HepG2 (cell line): ENCODE results near the gene CAST. TPM values are rescaled to one million over a fixed set of nuclear protein-coding genes. Genes with fewer than 3 reads are reported as not detected.

Experiments
- ATAC-seq: fragments of 200-7000 bp; cut with Tn5 transposase; 3 replicates; pipeline ENCODE4 v1.9.1; 2020; ENCODE audit warnings: mild to moderate bottlenecking, moderate library complexity
- BruUV-seq: library from RNA; stranded (reverse); fragments of 400-500 nt; replicated peaks from 2 replicates; lab custom pipeline; 2021; lab: Mats Ljungman, UMichigan
- CTCF ChIA-PET: fragments of 300-600 bp; formaldehyde crosslinking; extraction: SDS; loops from one replicate; lab custom pipeline; 2021; ENCODE audit warnings: low total read pairs, inconsistent platforms, low intra/inter-chr PET ratio; lab: Yijun Ruan, JAX
- POLR2A ChIA-PET: fragments of 350-600 bp; sonication (Branson Sonifier 250); formaldehyde crosslinking; loops from one replicate; lab custom pipeline; 2020; ENCODE audit warnings: antibody characterized with exemption, inconsistent platforms; lab: Yijun Ruan, JAX
- DNase-seq: peaks from one replicate; pipeline ENCODE4 v3.0.0-alpha.2; 2015; ENCODE audit warnings: low spot score
- FAIRE-seq: peaks from 3 replicates; lab custom pipeline; 2011; peaks lifted over from hg19 to GRCh38; lab: Jason Lieb, UNC
- H2AFZ ChIP-seq: one replicate; pipeline ENCODE4 v1.6.1; 2011; ENCODE audit warnings: low read length, inconsistent platforms
- H3K27ac ChIP-seq: fragments of 300-600 bp; 3 replicates; pipeline ENCODE4 v1.8.0; 2011; ENCODE audit warnings: mixed run types, mild to moderate bottlenecking, mixed read lengths, low read length, inconsistent platforms; ENCODE audit not compliant: insufficient read depth; ENCODE audit errors: extremely low read length
- H3K27me3 ChIP-seq, 2 experiments: fragments of 200-600 bp in 1 of 2; 2 replicates in 1 of 2; 3 replicates in 1 of 2; pipeline versions ENCODE4 v1.6.0 to v1.8.0; 2011; ENCODE audit warnings: low read length in 2 of 2, mild to moderate bottlenecking in 2 of 2, moderate library complexity in 2 of 2, inconsistent platforms in 1 of 2; ENCODE audit not compliant: insufficient read depth in 2 of 2, control insufficient read depth in 1 of 2
- H3K36me3 ChIP-seq, 2 experiments: fragments of 200-600 bp in 1 of 2; replicated peaks in 1 of 2; 2 replicates in 1 of 2; 3 replicates in 1 of 2; pipeline versions ENCODE4 v1.5.1 to v1.8.0; 2011; ENCODE audit warnings: low read length in 2 of 2, inconsistent platforms in 1 of 2; ENCODE audit not compliant: insufficient read depth in 2 of 2, control insufficient read depth in 1 of 2
- H3K4me1 ChIP-seq: 2 replicates; pipeline ENCODE4 v1.5.1; 2012; ENCODE audit warnings: low read length, inconsistent platforms; ENCODE audit not compliant: insufficient read depth
- H3K4me2 ChIP-seq: 2 replicates; pipeline ENCODE4 v1.6.0; 2011; ENCODE audit warnings: low read depth, low read length, inconsistent platforms
- H3K4me3 ChIP-seq, 3 experiments: fragments of 200-600 bp in 1 of 3; sonication (generic), shearing (Covaris generic) in 1 of 3; replicated peaks in 1 of 3; 2 replicates each; pipeline ENCODE4 v1.5.1; 2011 to 2016; ENCODE audit warnings: low read length in 3 of 3, inconsistent platforms in 2 of 3, low read depth in 2 of 3, mild to moderate bottlenecking in 2 of 3, control low read depth in 1 of 3, mixed read lengths in 1 of 3; ENCODE audit not compliant: insufficient read depth in 1 of 3
- H3K79me2 ChIP-seq: one replicate; pipeline ENCODE4 v1.6.1; 2011; ENCODE audit warnings: low read length, inconsistent platforms; ENCODE audit not compliant: insufficient read depth
- H3K9ac ChIP-seq: 2 replicates; pipeline ENCODE4 v1.6.0; 2011; ENCODE audit warnings: mild to moderate bottlenecking, low read depth, low read length, inconsistent platforms; ENCODE audit not compliant: insufficient read depth
- H3K9me3 ChIP-seq: 2 replicates; pipeline ENCODE4 v1.5.1; 2012; ENCODE audit warnings: mild to moderate bottlenecking, low read length
- H4K20me1 ChIP-seq: 2 replicates; pipeline ENCODE4 v1.6.0; 2011; ENCODE audit warnings: inconsistent platforms, mild to moderate bottlenecking, low read length, moderate library complexity; ENCODE audit not compliant: insufficient read depth
- BORCS8-MEF2B ChIP-seq: sonication (generic); formaldehyde crosslinking; IDR thresholded peaks from 2 replicates; pipeline ENCODE4 v1.8.0; 2022; ENCODE audit warnings: mild to moderate bottlenecking, missing genetic modification reagents
- FOSL2 ChIP-seq: sonication (generic); formaldehyde crosslinking; IDR thresholded peaks from 2 replicates; pipeline ENCODE4 v1.4.0; 2020; ENCODE audit warnings: missing genetic modification reagents
- NR2F6 ChIP-seq, 2 experiments: IDR thresholded peaks; 2 replicates each; pipeline ENCODE4 v1.6.1; 2016; ENCODE audit warnings: antibody characterized with exemption in 1 of 2, mild to moderate bottlenecking in 1 of 2
- PAXIP1 ChIP-seq: sonication (generic); formaldehyde crosslinking; conservative IDR thresholded peaks from 2 replicates; pipeline ENCODE4 v1.4.0; 2020; ENCODE audit warnings: mild to moderate bottlenecking, missing genetic modification reagents, moderate library complexity
- POLR2G ChIP-seq: fragments of 200-400 bp; formaldehyde crosslinking; IDR thresholded peaks from 2 replicates; pipeline ENCODE4 v1.6.1; 2018; ENCODE audit warnings: mild to moderate bottlenecking, low read depth, low read length, moderate library complexity
- SP140L ChIP-seq: sonication (generic); formaldehyde crosslinking; IDR thresholded peaks from 2 replicates; pipeline ENCODE4 v1.4.0; 2020; ENCODE audit warnings: missing genetic modification reagents, borderline replicate concordance
- THAP11 ChIP-seq: IDR thresholded peaks from 2 replicates; pipeline ENCODE4 v1.6.1; 2016; ENCODE audit warnings: missing biosample characterization, missing genetic modification reagents
- UBTF ChIP-seq: sonication (generic); formaldehyde crosslinking; IDR thresholded peaks from 2 replicates; pipeline ENCODE4 v1.4.0; 2020; ENCODE audit warnings: mild to moderate bottlenecking, missing genetic modification reagents
- ZBTB38 ChIP-seq: sonication (generic); formaldehyde crosslinking; IDR thresholded peaks from 2 replicates; pipeline ENCODE4 v1.5.1; 2020; ENCODE audit warnings: mild to moderate bottlenecking, missing genetic modification reagents
- ZFP36L1 ChIP-seq: sonication (generic); formaldehyde crosslinking; IDR thresholded peaks from 2 replicates; pipeline ENCODE4 v1.8.0; 2022; ENCODE audit warnings: mild to moderate bottlenecking, missing genetic modification reagents, moderate library complexity
- ZGPAT ChIP-seq: IDR thresholded peaks from 2 replicates; pipeline ENCODE4 v1.6.1; 2016; ENCODE audit warnings: mild to moderate bottlenecking
- ZNF350 ChIP-seq: sonication (generic); formaldehyde crosslinking; IDR thresholded peaks from 2 replicates; pipeline ENCODE4 v1.4.0; 2020; ENCODE audit warnings: mild to moderate bottlenecking, low read depth, missing genetic modification reagents, borderline replicate concordance
- ZNF430 ChIP-seq: sonication (generic); formaldehyde crosslinking; IDR thresholded peaks from 2 replicates; pipeline ENCODE4 v1.9.0; 2021; ENCODE audit warnings: mild to moderate bottlenecking, missing genetic modification reagents
- ZSCAN20 ChIP-seq: sonication (generic); formaldehyde crosslinking; IDR thresholded peaks from 2 replicates; pipeline ENCODE4 v1.4.0; 2020; ENCODE audit warnings: missing genetic modification reagents, mild to moderate bottlenecking, borderline replicate concordance
- WGBS: methylation state at CpG from one replicate; pipeline ENCODE4 v1.1.6; 2017; ENCODE audit warnings: low lambda C conversion rate; 5-methylcytosine and 5-hydroxymethylcytosine counted together
- in situ Hi-C: cut with HindIII; loops from 2 replicates; pipeline ENCODE4 v1.10.0; 2017; ENCODE audit warnings: low pct_unique_long_range_greater_than_20kb; ENCODE audit not compliant: extremely low pct_ligation_motif_present
- intact Hi-C: fragments of 100-400 bp; cut with micrococcal nuclease; formaldehyde crosslinking; loops from one replicate; pipeline ENCODE4 v1.10.0; 2022; ENCODE audit not compliant: unreplicated experiment
- polyA plus RNA-seq, 8 experiments: library from polyadenylated mRNA; depleted of rRNA in 3 of 8; stranded (reverse) in 7 of 8; unstranded in 1 of 8; fragments of >200 nt; fragmentation: Illumina TruSeq in 4 of 8; extraction: Trizol in 4 of 8; gene quantifications; 2 replicates each; pipeline versions ENCODE4 v1.2.1 to v1.2.3, GENCODE V29; 2011 to 2016; ENCODE audit warnings: low read depth in 4 of 8, missing spikeins in 1 of 8, mixed read lengths in 1 of 8; ENCODE audit not compliant: insufficient read depth in 1 of 8
- total RNA-seq, 5 experiments: library from RNA; depleted of rRNA; stranded (reverse); fragments of >200 nt; fragmentation: Illumina TruSeq; extraction: Trizol; gene quantifications; 2 replicates each; pipeline ENCODE4 v1.2.3, GENCODE V29; 2016; ENCODE audit warnings: low read depth in 1 of 5

CAST gene
- total and polyA plus RNA-seq, 2 of the 13 experiments (the other 11 are each of a cell fraction or from before 2014, with no cell fraction given) = 42.1 to 67.6 TPM

GRCh38 chr5:96794757-96795156, 132.6 kb downstream of the CAST start (continued):
- no peak for TF ChIP-seq ZGPAT
- TF ChIP-seq NR2F6 (IDR thresholded peaks at IDR 0.05) = no peak
- TF ChIP-seq NR2F6 (CRISPR knock-in tag; IDR thresholded peaks at IDR 0.05) = no peak
- no peak for TF ChIP-seq POLR2G

GRCh38 chr5:96795626-96796025, 133.4 kb downstream of the CAST start:
- BruUV-seq = no TSS peak
- no peak overlapping the region for H2AFZ ChIP-seq
- ChIA-PET CTCF (no interaction called here), POLR2A (no interaction called here)
- H3K4me1 ChIP-seq = no peaks in the 10 kb centered on the region
- FAIRE-seq (no peak), ATAC-seq (no peak)
- WGBS = 100% methylated on average over 2 of the region's 2 CpGs
- H4K20me1 ChIP-seq = no peaks in the 10 kb centered on the region
- H3K79me2 ChIP-seq = no peaks in the 10 kb centered on the region
- no peak overlapping the region for H3K4me2 ChIP-seq
- no peak overlapping the region for H3K9ac ChIP-seq
- H3K27me3 ChIP-seq = no peaks in the 10 kb centered on the region
- H3K27ac ChIP-seq = no peak overlapping the region
- TF ChIP-seq UBTF (CRISPR knock-in tag) = no peak
- TF ChIP-seq SP140L = no peak
- no peak for TF ChIP-seq FOSL2 (CRISPR knock-in tag)
- TF ChIP-seq PAXIP1 (CRISPR knock-in tag) = no peak
- TF ChIP-seq ZNF350 (CRISPR knock-in tag) = no peak
- TF ChIP-seq ZFP36L1 (CRISPR knock-in tag) = no peak
- TF ChIP-seq ZBTB38 (CRISPR knock-in tag) = no peak
- TF ChIP-seq ZNF430 (CRISPR knock-in tag) = no peak
- TF ChIP-seq POLR2G = no peak
- TF ChIP-seq BORCS8-MEF2B (CRISPR knock-in tag) = no peak
- TF ChIP-seq ZSCAN20 (CRISPR knock-in tag) = no peak
- TF ChIP-seq THAP11 = no peak
- TF ChIP-seq, all 625 proteins: peak for 0
- Histone ChIP-seq H3K36me3 (peaks cover 16 to 69% of the 10 kb centered on the region in 2 experiments), H3K4me3 (no peak overlapping the region), H3K9me3 (no peaks in the 10 kb centered on the region)
- intact Hi-C loops = no loop called here
- in situ Hi-C loops = no loop called here
- DNase-seq = no peak
